Activated naive CD4-positive, alpha-beta T cell treated with anti-CD3 and anti-CD28 coated beads, Interleukin-2, amount 50 U/mL, for 16 hours (primary cell): ENCODE data around the gene ISOC2.
A peak's percentile ranks its signal among the peaks of the same experiment; 100 is the strongest.

ENCODE experiments used
- DNase-seq: peaks from one replicate; pipeline ENCODE4 v3.0.0-alpha.2; 2020

ISOC2 gene

DNA sequence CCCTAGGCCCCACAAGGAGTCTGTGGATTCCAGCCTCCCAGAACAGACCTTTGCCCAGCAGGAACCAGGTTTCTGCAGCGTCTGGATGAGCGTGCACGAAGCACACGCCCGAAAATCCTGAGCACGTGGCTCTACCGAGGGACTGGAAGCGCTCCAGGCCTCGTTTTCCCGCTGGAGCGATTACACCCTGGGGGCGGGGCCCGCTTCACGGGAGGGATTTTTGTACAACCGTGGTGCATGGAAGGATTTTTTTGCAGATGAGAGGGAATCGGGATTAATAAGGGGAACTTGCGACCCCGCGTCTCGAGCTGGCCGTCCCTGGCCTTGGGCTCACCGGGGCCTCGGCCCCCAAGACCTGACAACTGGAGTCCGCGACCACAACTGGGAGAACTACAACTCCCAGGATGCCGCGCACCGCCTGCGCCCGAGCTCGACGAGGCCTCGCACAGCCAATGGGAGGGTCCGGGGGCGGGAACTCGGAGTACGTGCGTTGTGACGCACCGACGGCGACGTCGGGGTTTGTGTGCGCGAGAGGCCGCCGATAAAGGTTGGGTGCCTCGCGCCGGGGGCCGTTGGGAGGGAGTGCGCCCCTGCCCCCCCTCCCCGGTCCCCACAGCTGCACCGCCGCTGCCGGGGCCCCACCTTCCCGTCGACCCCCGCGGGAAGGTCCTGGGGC lies 14.8 kb upstream of the ISOC2 start, which contains the start of gene ZNF628:
TSS of gene ZNF628 (plus strand) at position 518 of the 676 bp plus-strand sequence. CDS start 3,294 bp downstream, outside the sequence.
- peak; percentile 99 for DNase-seq

GRCh38 chr19:55474269-55475265 lies 13.1 kb upstream of the ISOC2 start:
- no peak for DNase-seq

DNA sequence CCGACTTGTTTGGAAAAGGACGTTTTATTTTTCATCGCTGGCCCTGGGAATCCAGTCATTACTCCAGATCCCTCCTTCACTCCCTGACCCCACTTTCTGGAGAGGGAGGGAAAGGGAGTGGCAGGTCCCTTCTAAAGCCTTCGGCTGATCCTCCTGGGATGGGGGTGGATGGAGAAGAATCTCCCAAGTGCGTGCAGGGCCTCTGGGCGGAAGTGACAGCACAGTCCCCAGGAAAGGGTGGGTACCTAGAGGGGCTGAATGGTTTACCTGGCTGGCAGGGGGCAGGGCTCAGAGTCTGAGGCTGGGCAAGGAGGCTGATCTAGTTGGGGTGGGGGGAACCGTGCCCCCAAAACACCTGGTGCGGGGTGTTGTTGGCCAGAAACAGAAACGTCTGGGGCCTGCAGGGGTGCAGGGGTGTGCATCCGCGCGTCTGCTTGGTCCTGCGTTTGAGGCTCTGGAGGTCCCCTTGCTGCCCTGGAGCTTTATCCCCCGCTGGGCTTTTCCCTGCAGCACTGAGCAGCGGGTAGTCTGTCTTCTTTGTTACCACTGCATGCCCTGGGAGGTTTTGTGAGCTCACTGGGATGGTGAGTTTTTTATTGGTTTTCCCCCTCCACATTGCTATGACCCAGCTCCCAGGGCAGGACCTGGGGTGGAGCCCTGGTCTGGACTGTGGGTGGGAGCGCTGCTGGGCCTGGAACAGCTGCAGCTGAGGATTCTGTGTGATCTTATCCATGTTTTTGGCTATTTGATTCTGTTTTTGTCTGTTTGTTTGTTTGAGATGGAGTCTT lies 12.0 kb upstream of the ISOC2 start:
- DNase-seq: no peak

DNA sequence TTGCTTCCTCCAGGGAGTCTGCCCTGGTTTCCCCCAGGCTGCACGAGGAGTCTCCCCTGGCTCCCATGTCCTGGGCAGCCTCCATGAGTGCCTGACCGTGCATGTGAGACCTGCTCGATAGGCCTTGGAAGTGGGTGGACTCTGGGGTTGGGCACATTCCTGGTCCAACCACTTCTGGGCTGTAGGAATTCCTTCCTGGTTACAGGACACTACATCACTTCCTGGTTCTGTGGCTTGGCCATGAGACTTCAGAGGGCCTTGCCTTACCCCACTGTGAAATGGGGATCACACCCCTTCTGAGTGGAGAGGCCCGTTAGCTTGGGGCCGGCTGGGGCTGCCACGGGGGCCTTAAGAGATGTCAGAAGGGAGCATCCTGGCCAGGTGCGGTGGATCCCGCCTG lies 11.0 kb upstream of the ISOC2 start:
- no peak for DNase-seq

DNA sequence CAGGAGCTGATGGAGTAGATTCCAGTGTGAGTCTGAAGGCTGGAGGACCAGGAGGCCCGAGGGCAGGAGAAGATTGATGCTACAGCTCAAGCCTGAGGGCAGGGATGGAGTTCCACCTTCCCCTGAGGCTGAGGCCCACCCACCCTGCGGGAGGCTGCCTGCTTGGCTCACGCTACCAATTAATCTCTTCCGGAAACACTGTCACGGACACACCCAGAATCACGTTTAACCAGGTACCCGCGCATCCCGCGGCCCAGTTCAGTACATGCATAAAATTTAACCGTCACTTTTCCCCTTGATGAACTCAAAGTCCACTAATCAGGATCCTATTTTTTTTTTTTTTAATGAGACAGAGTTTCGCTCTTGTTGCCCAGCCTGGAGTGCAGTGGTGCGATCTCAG lies 9.8 kb upstream of the ISOC2 start:
- no peak for DNase-seq

DNA sequence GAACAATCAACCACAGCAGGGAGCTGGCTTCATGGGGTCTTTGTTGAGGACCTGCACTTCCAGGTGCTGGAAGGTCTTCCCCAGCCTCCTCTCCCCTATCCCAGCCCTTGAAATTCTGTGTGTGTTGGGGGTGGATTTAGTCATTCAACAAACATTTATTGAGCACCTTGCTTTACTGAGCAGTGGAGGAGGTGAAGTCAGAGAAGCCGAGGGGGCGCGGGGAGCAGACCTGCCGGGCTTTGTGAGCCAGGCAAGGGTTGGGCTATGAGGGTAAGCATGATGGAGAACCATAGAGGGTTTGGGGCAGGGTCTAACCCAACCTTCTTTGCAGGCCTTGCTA lies 6.6 kb upstream of the ISOC2 start:
- no peak for DNase-seq

GRCh38 chr19:55467236-55468053 lies 6.0 kb upstream of the ISOC2 start:
- peak; percentile 64 for DNase-seq

GRCh38 chr19:55466241-55466614 lies 4.8 kb upstream of the ISOC2 start:
- no peak for DNase-seq

DNA sequence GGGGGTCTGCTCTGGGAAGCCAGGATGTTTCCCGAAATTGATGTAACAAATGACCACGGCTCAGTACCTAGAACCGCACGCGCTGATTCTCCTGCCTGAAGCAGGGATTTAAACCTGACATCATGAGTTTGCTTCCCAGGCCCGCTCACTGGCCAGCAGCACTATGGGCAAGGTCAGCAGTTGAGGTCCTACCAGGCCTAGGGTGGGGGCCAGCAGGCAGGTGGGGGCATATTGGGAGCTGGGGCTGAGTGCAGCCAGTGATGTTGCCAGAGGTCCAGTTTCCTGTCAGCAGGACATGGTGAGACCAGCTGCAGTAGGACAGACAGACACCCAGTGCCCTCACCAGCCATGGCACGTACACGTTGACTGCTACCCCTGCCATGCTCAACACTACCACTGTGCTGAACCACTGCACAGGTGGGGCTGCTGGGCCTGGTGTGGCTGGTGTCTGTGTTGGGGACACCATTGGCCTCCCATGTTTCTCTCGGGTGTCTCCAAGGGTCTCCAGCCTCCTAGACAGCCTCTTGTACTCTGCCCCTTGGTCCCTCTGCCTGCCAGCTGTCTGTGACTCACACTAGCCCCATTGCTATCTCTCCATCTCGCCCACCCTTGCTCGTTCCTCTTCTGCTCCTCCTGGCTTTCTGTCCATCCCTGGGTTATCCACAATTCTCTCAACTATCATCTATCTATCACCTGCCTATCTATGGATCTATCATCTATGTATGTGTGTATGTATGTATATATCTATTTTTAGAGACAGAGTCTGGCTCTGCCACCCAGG lies 4.2 kb upstream of the ISOC2 start:
- no peak for DNase-seq

DNA sequence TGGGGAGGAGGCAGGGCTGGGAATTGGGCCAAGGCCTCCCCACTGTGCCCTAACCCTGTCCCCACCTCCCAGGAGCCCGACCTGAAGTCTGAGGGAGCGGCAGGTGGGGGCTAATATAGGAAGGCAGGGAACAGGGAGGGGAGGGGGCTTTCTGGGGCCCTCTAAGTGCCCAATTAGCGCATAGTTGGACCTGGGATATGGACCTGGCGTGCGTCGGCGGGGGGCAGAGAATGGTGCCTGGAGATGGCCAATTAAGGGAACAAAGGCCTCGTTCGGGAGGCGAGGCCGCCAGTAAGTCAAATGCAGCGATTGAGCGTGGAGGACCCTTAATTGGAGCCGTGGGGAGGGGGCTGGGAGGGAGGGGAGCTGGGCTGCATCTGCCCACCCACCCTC lies 3.2 kb upstream of the ISOC2 start, which contains the start of gene C19orf85:
TSS of gene C19orf85 (minus strand) at position 90 of the 393 bp plus-strand sequence. CDS start 197 bp downstream, outside the sequence.
- DNase-seq: no peak

GRCh38 chr19:55464039-55464661 lies 2.7 kb upstream of the ISOC2 start:
- DNase-seq: no peak

- no peak for DNase-seq
These were observed 2.2 kb upstream of the ISOC2 start for GRCh38 chr19:55463583-55464031.

GRCh38 chr19:55462722-55463121 lies 1.3 kb upstream of the ISOC2 start:
- no peak for DNase-seq

DNA sequence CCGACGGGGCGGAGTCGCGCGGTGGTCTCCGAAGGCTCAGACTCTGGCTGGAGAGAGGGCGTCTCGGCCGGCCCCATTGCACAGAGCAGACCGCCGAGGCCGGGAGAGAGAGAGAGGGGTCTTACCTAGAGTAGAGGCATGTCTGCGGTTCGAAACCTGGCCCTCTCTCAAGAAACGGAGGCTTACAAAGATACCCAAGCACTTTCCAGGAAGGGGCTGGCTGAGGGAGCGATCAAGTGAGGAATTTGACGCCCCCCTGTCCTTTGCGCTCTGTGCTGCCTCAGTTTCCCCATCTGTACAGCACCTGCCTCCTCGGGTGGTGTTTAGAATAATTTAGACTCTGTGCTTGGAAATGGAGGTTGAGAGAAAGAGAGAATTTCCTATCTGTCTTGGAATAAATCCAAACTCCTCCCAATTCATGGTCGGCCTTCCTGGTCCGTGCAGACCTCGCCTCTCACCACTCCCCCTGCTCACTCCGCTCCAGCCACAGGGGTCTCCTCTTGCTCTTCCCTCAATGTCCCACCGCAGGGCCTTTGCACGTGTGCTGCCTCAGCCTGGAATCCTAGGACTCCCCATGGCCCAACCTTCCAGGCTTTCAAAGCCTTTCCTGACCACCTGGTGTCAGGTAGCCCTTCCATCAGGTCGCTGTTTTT lies 658 bp upstream of the ISOC2 start:
- no peak for DNase-seq

DNA sequence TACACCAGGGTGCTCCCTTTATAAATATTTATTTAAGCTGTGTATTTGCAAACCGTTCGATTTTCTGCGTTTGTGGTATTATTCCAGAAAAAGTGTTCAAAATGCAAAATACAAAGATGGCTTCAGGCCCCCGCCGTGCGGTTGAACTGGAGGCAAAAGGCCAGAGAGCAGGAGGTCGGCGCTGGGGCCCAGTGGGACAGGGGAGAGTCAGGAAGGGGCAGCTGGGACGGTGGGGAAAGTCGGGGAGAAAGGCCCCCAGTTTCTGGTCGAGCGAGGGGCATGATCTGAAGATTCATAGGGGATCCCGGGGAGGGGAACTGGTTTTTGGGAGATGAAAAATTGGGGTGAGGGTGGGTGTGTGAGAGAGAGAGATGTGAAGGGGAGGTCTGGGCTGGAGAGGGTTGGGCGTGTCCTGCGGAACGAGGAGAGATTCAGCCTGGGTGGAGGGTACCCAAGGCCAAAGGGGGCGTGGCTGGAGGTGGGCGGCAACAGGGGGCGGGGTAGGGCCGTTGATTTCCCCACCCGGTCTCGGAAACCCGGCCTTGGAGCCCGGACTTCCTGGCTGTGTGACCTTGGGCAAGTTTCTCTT lies 678 bp downstream of the ISOC2 start:
- peak; percentile 42 for DNase-seq

DNA sequence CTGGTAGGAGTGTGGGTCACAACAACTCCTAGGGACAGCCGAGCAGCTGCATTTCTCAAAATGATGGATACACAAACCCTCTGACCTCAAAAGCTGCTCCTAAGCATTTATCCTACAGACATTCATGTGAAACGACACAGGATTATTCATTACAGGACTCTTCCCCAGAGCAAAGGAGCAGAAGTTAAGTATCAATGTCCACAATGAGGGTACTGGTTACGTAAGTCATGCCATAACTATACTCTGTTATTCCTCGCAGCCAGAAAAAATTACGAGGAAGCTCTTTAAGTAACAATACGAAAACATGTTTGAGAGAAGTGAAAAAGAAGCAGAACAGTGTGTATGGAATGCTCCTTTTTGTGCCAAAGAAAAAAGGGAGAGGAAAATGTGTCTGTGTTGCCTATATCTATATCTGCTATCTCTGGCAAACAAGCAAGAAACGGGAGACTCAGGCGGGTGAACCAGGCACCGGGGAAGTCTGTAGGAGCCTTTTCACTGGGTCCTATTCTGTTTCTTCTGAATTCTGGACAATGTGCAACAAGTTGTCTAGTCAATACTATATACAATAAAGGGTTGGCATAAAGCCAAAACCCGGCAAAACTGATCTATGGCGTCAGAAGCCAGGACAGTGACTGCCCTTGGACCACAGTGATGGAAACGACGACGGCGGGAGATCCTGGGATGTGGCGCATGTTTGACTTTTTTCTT lies 1.3 kb downstream of the ISOC2 start:
- DNase-seq: no peak

- DNase-seq: no peak
These were observed 1.9 kb downstream of the ISOC2 start for GRCh38 chr19:55459551-55459949.

GRCh38 chr19:55457683-55458457 lies 3.6 kb downstream of the ISOC2 start:
- DNase-seq: no peak
